Neural progenitor cell (in vitro differentiated cells): ENCODE measurements around the gene SHISAL1. TPM values are rescaled to one million over a fixed set of nuclear protein-coding genes. Genes with fewer than 3 reads are reported as not detected.

Experiments
- DNase-seq: peaks from one replicate; pipeline ENCODE4 v3.0.0-alpha.2; 2016; ENCODE audit warnings: low spot score
- H2AFZ ChIP-seq: fragments of 200-600 bp; sonication (generic); replicated peaks from 2 replicates; pipeline ENCODE4 v1.6.1; 2016; ENCODE audit warnings: antibody characterized with exemption
- H3F3A ChIP-seq: fragments of 200-600 bp; sonication (generic); 2 replicates; pipeline ENCODE4 v1.6.1; 2016; ENCODE audit warnings: antibody characterized with exemption, low read depth
- H3K27ac ChIP-seq: fragments of 200-600 bp; sonication (generic); 2 replicates; pipeline ENCODE4 v1.5.1; 2016; ENCODE audit warnings: mild to moderate bottlenecking
- H3K27me3 ChIP-seq: fragments of 200-600 bp; sonication (generic); 2 replicates; pipeline ENCODE4 v1.6.1; 2016; ENCODE audit warnings: mild to moderate bottlenecking, moderate library complexity
- H3K36me3 ChIP-seq: fragments of 200-600 bp; sonication (generic); 2 replicates; pipeline ENCODE4 v1.5.1; 2016
- H3K4me1 ChIP-seq: fragments of 200-600 bp; sonication (generic); 2 replicates; pipeline ENCODE4 v1.6.1; 2016; ENCODE audit warnings: mixed run types
- H3K4me2 ChIP-seq: fragments of 200-600 bp; sonication (generic); 2 replicates; pipeline ENCODE4 v1.6.1; 2016
- H3K4me3 ChIP-seq: fragments of 200-600 bp; sonication (generic); 2 replicates; pipeline ENCODE4 v1.5.1; 2016
- H3K79me2 ChIP-seq: fragments of 200-600 bp; sonication (generic); 2 replicates; pipeline ENCODE4 v1.6.1; 2016; ENCODE audit warnings: low read depth
- H3K9ac ChIP-seq: fragments of 200-600 bp; sonication (generic); 2 replicates; pipeline ENCODE4 v1.6.1; 2016
- H3K9me3 ChIP-seq: fragments of 200-600 bp; sonication (generic); 2 replicates; pipeline ENCODE4 v1.5.1; 2016; ENCODE audit warnings: low read depth
- H4K20me1 ChIP-seq: fragments of 200-600 bp; sonication (generic); 2 replicates; pipeline ENCODE4 v1.6.1; 2016; ENCODE audit warnings: low read depth
- H3K27ac Mint-ChIP-seq: 3 replicates; pipeline ENCODE4 v1.8.0; 2021; ENCODE audit warnings: mixed read lengths
- H3K27me3 Mint-ChIP-seq: 2 replicates; pipeline ENCODE4 v1.8.0; 2022; ENCODE audit warnings: low read depth, mild to moderate bottlenecking, inconsistent platforms, moderate library complexity, mixed read lengths; ENCODE audit not compliant: insufficient read depth
- H3K36me3 Mint-ChIP-seq: 3 replicates; pipeline ENCODE4 v1.8.0; 2021; ENCODE audit warnings: mixed read lengths
- H3K4me1 Mint-ChIP-seq: 3 replicates; pipeline ENCODE4 v1.8.0; 2021; ENCODE audit warnings: mixed read lengths
- H3K4me3 Mint-ChIP-seq: 3 replicates; pipeline ENCODE4 v1.8.0; 2021; ENCODE audit warnings: mild to moderate bottlenecking, moderate library complexity, mixed read lengths
- H3K9me3 Mint-ChIP-seq: 3 replicates; pipeline ENCODE4 v1.8.0; 2020; ENCODE audit warnings: mixed read lengths
- CTCF ChIP-seq: fragments of 200-600 bp; sonication (generic); IDR thresholded peaks from 2 replicates; pipeline ENCODE4 v1.5.1; 2017; ENCODE audit warnings: antibody characterized with exemption, mild to moderate bottlenecking
- EZH2 ChIP-seq: fragments of 200-600 bp; sonication (generic); IDR thresholded peaks from 2 replicates; pipeline ENCODE4 v1.6.1; 2017; ENCODE audit warnings: antibody characterized with exemption, mild to moderate bottlenecking, moderate library complexity
- EZH2phosphoT487 ChIP-seq: fragments of 200-600 bp; sonication (generic); IDR thresholded peaks from 2 replicates; pipeline ENCODE4 v1.6.1; 2017; ENCODE audit warnings: antibody characterized with exemption
- total RNA-seq: library from RNA; depleted of rRNA; stranded (reverse); fragments of >200 nt; gene quantifications from 2 replicates; pipeline ENCODE4 v1.2.3, GENCODE V29; 2015; ENCODE audit warnings: low replicate concordance

The SHISAL1 gene
- total RNA-seq, 1 donor from 2014 or later, result 4.4 TPM

DNA sequence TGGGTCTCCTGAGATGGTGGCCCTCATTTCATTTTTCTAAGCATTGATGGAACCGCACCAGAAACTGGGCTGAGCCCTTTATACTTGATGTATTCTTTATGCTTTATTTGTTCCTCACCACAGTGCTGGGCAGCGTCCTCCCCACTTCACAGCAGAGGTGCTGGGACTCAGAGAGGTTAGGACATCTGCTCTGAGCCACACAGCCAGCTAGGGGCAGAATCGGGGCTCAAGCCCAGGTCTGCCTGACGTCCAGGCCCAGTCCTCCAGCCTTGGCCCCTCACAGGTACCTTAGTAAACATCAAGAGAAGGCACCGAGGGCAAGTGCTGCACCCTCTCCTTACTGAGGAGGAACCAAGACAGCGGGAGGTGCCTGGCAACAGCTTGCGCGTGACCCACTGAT lies 20.2 kb upstream of the SHISAL1 start:
- peaks cover 19% of the 10 kb centered on the region for H3F3A ChIP-seq
- no peak overlapping the region for H3K9ac ChIP-seq
- peak overlapping the region; percentile 25 for H3K4me3 Mint-ChIP-seq
- DNase-seq, result no peak
- peaks cover 63% of the 10 kb centered on the region for H3K27me3 ChIP-seq
- no peak for TF ChIP-seq EZH2phosphoT487
- TF ChIP-seq EZH2, result no peak
- no peak for TF ChIP-seq CTCF
- H3K79me2 ChIP-seq, result no peaks in the 10 kb centered on the region
- no peaks in the 10 kb centered on the region for H3K9me3 ChIP-seq
- no peaks in the 10 kb centered on the region for H3K36me3 Mint-ChIP-seq
- no peak overlapping the region for H3K27ac ChIP-seq
- H3K4me2 ChIP-seq, result no peak overlapping the region
- peaks cover 12% of the 10 kb centered on the region for H4K20me1 ChIP-seq
- H3K4me3 ChIP-seq, result no peak overlapping the region
- peaks cover 26% of the 10 kb centered on the region for H3K4me1 Mint-ChIP-seq
- H3K36me3 ChIP-seq, result no peaks in the 10 kb centered on the region
- H3K9me3 Mint-ChIP-seq, result no peaks in the 10 kb centered on the region
- H2AFZ ChIP-seq, result no peak overlapping the region
- no peak overlapping the region for H3K27ac Mint-ChIP-seq
- H3K4me1 ChIP-seq, result peaks cover 13% of the 10 kb centered on the region
- peaks cover 28% of the 10 kb centered on the region for H3K27me3 Mint-ChIP-seq

DNA sequence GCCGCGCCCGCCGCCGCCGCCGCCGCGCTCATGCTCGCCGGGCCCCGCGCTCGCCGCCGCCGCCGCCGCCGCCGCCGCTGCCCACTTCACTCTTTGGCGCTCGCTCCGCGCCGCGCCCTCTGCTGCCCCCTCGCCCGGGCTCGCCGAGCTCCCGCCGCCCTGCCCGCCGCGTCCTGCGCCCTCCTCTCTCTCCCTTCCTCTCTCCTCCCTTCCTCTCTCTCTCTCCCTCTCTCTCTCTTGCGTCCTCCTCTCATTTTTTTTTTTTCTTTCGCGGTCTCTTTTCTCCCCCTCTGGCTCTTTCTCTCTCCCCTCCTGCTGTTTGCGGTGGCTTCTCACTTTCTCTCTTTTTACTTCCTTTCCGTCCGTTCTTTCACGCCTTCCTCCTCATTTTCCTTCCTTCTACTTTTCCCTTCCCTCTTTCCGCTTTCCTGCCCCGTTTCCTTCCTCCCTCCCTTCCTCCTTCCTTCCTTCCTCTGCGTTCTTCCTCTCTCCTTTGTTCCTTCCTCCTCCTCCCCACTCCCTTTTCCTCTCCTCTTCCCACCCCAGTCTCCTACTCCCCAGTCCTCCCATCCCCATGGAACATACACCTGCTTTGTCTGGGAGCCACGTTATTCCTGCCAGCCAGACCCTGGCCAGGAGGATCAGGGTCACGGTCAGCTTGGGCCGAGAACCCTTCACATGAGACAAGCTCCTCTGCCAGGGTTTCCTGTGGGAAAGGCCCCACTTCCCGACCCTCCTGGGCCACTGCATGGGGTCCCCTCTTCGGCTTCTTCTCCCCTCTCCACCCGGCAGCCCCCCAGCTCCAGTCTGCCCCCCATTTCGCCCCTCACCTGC lies 19.3 kb upstream of the SHISAL1 start:
- Mint-ChIP-seq H3K4me1 (peaks cover 28% of the 10 kb centered on the region), H3K27ac (peak overlapping the region; percentile 47), H3K27me3 (peaks cover 29% of the 10 kb centered on the region), H3K4me3 (peak overlapping the region; percentile 86), H3K36me3 (no peaks in the 10 kb centered on the region), H3K9me3 (no peaks in the 10 kb centered on the region)
- DNase-seq, result peak; percentile 79
- H3K4me2 ChIP-seq, result peak overlapping the region; percentile 80
- H2AFZ ChIP-seq, result no peak overlapping the region
- peak overlapping the region; percentile 51 for H3K4me3 ChIP-seq
- H3K79me2 ChIP-seq, result no peaks in the 10 kb centered on the region
- H3K27me3 ChIP-seq, result peaks cover 60% of the 10 kb centered on the region
- H3K9ac ChIP-seq, result no peak overlapping the region
- peaks cover 19% of the 10 kb centered on the region for H3K4me1 ChIP-seq
- H3K9me3 ChIP-seq, result no peaks in the 10 kb centered on the region
- H3K36me3 ChIP-seq, result no peaks in the 10 kb centered on the region
- H4K20me1 ChIP-seq, result peaks cover 12% of the 10 kb centered on the region
- H3F3A ChIP-seq, result peaks cover 19% of the 10 kb centered on the region
- H3K27ac ChIP-seq, result no peak overlapping the region
- peak; percentile 34 for TF ChIP-seq CTCF
- peak; percentile 60 for TF ChIP-seq EZH2
- TF ChIP-seq EZH2phosphoT487, result peak; percentile 49

DNA sequence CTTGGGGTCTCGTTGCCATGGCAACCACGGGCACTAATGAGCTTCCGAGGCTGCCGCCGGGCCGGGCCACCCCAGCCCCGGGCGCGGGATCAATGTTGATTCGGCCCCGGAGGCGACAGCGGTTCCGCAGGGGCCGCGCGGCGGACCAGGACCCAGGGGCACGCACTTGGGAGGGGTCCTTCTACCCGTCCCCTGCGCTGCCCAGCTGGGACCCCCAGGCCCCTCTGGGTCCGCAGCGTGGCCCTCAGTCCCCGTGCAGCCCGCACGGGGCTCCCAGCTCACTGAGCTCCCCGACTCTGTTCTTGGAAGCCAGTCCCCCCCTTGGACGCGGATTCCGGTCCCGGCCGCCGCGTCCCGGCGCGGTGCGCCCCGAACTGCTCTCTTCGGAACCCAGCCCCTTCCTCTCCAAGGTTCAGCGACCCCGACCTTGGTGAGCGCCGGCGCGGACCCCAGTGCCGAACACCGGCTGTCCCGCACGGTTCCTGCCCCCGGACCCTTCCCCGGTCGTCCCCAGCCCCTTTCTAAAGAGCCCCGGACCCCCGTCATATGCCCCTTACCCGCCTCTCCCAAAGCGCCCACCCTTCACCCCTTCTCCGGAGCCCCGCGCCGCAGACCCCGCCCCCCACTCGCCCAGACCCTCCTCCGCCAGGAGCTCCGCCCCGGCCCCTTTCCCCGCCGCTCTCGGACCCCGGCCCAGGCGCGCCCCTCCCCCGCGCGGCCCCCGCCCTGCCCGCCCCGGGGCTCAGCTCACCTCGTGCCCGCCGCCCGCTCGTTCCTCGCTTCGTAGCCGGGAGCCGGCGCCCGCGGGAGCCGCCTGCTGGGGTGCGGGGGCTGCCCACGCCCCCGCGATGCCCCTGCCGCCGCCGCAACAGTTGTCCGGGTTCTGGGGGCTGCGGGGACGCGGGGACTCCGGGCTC lies 18.3 kb upstream of the SHISAL1 start:
- Histone ChIP-seq H3K4me3 (peak overlapping the region; percentile 69), H3K9me3 (no peaks in the 10 kb centered on the region), H3K36me3 (no peaks in the 10 kb centered on the region), H3K9ac (no peak overlapping the region), H4K20me1 (peaks cover 12% of the 10 kb centered on the region), H3F3A (peaks cover 19% of the 10 kb centered on the region), H3K27me3 (peaks cover 57% of the 10 kb centered on the region), H3K4me2 (peak overlapping the region; percentile 94), H3K27ac (no peak overlapping the region), H2AFZ (peak overlapping the region; percentile 57), H3K79me2 (no peaks in the 10 kb centered on the region), H3K4me1 (peaks cover 24% of the 10 kb centered on the region)
- peaks cover 37% of the 10 kb centered on the region for H3K4me1 Mint-ChIP-seq
- H3K9me3 Mint-ChIP-seq, result no peaks in the 10 kb centered on the region
- no peaks in the 10 kb centered on the region for H3K36me3 Mint-ChIP-seq
- H3K27ac Mint-ChIP-seq, result no peak overlapping the region
- H3K4me3 Mint-ChIP-seq, result peak overlapping the region; percentile 78
- peaks cover 33% of the 10 kb centered on the region for H3K27me3 Mint-ChIP-seq
- peak; percentile 84 for TF ChIP-seq EZH2phosphoT487
- peak; percentile 66 for TF ChIP-seq EZH2
- no peak for TF ChIP-seq CTCF
- DNase-seq, result peak; percentile 76
